SJCRH30 (cell line): ENCODE results near the gene C3orf22. TPM values are rescaled to one million over a fixed set of nuclear protein-coding genes. Genes with fewer than 3 reads are reported as not detected.
"Not testable (repeated sequence)": the region's sequence is repeated elsewhere in the genome, so short reads cannot be mapped to it uniquely, and the experiment has no call there.

Experiments
- DNase-seq, 2 experiments: peaks; one replicate each; pipeline ENCODE4 v3.0.0-alpha.2; 2015 to 2020
- H3K27ac ChIP-seq: fragments of 250-450 bp; sonication (Bioruptor Pico); 2 replicates; pipeline ENCODE4 v1.5.1; 2020; ENCODE audit warnings: mild to moderate bottlenecking, moderate library complexity
- H3K27me3 ChIP-seq: fragments of 250-450 bp; sonication (Bioruptor Pico); 2 replicates; pipeline ENCODE4 v1.5.1; 2020; ENCODE audit warnings: mild to moderate bottlenecking, moderate library complexity
- H3K36me3 ChIP-seq: fragments of 250-450 bp; sonication (Bioruptor Pico); 2 replicates; pipeline ENCODE4 v1.5.1; 2020; ENCODE audit warnings: mild to moderate bottlenecking, moderate library complexity
- H3K4me1 ChIP-seq: fragments of 250-450 bp; sonication (Bioruptor Pico); 2 replicates; pipeline ENCODE4 v1.5.1; 2020; ENCODE audit warnings: mild to moderate bottlenecking, moderate library complexity
- H3K4me3 ChIP-seq: fragments of 250-450 bp; sonication (Bioruptor Pico); 2 replicates; pipeline ENCODE4 v1.5.1; 2020; ENCODE audit warnings: mild to moderate bottlenecking, moderate library complexity
- H3K9me3 ChIP-seq: fragments of 250-450 bp; sonication (Bioruptor Pico); replicated peaks from 2 replicates; pipeline ENCODE4 v1.5.1; 2020; ENCODE audit warnings: mild to moderate bottlenecking, moderate library complexity
- total RNA-seq: library from RNA; depleted of rRNA; stranded (reverse); fragments of >200 nt; shearing (Covaris generic); gene quantifications from 2 replicates; pipeline ENCODE4 v1.2.3, GENCODE V29; 2014; rRNA removed

Gene C3orf22
- total RNA-seq, result not detected in 2 replicates

- H3K9me3 ChIP-seq, result no peaks in the 10 kb centered on the region
- no peak for DNase-seq
- H3K36me3 ChIP-seq, result no peaks in the 10 kb centered on the region
- H3K4me3 ChIP-seq, result no peak within 1 kb of the TSS
- H3K4me1 ChIP-seq, result no peaks in the 10 kb centered on the region
- H3K27me3 ChIP-seq, result no peaks in the 10 kb centered on the region; the same call in 1 of the 2 replicates
- H3K27ac ChIP-seq, result no peak within 1 kb of the TSS
Measured at GRCh38 chr3:126558336-126559071, at the start of gene C3orf22. C3orf22 (minus strand) TSS chr3:126558932; CDS start chr3:126553390, 5,542 bp downstream.

DNA sequence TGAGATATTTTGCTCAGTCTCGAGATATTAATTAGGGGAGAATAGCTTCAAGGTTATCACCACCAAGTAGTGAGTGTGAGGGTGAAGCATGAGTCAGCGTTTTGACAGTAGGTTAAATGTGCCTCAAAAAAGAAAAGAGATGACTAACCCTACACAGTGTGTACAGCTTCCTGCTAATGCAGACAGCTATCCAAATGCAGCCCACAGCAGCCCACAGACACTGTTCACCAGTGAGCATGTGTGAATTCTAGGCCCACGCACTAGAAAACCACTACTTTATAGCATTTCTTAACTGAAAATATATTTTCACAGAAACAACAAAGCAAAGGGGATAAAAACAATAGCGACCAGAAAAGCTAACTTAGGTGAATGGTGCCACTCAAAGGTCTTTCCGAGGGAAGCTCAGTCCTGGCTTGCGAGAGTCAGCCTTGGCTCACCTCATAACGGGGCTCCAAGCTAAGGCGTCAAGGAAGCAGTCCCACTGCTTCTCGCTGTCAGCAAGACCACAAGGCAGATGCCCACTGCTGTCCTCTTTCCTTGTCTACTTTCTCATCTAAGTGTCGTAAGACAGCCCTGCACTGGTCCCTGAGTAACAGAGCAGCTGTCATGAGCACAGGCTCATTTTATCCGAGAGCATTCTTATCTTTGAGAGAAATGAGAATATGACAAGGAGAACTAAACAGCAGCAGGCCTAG lies 48.6 kb upstream of the C3orf22 start:
- H3K9me3 ChIP-seq, result no peaks in the 10 kb centered on the region
- H3K36me3 ChIP-seq, result no peaks in the 10 kb centered on the region
- no peak for DNase-seq
- H3K27me3 ChIP-seq, result no peaks in the 10 kb centered on the region
- no peak overlapping the region for H3K27ac ChIP-seq
- H3K4me1 ChIP-seq, result no peaks in the 10 kb centered on the region
- H3K4me3 ChIP-seq, result no peak overlapping the region

DNA sequence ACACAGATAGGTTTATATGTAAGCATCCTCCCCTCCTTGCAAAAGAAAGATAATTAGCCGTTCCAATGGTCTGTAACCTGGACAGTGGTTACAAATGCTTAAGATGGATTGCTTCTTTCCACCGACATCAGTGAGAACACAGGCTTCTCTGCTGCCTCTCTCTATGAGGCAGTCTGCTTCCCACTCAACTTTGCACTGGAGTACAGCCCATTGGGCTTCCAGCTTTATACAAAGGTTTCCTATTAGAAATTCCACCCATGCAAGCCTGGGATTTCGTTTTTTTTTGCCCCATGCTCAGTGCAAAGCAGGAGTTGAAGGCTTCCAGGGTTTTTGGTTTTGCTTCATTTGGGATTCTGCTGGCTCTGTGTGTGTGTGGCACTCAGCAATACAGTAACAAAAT lies 47.3 kb upstream of the C3orf22 start:
- no peak for DNase-seq
- Histone ChIP-seq H3K4me3 (no peak overlapping the region), H3K27ac (no peak overlapping the region), H3K9me3 (no peaks in the 10 kb centered on the region), H3K36me3 (no peaks in the 10 kb centered on the region), H3K4me1 (no peaks in the 10 kb centered on the region), H3K27me3 (no peaks in the 10 kb centered on the region)

DNA sequence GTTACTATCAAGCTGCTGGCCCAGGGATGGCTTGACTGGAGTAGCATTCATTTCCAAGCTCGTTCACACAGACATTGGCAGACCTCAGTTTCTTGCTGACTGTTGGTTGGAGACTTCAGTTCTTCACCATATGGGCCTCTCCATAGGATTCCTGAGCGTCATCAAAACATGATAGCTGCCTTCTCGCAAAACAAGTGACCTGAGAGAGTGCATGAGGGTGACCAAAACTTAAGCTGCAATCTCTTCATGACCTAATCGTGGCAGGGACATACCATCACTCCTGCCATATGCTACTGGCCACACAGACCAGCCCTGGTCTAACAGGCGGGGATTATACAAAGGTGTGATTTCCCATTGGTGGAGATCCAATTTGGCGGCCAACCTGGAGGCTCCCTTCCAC lies 46.0 kb upstream of the C3orf22 start:
- no peaks in the 10 kb centered on the region for H3K9me3 ChIP-seq
- H3K36me3 ChIP-seq, result no peaks in the 10 kb centered on the region
- no peaks in the 10 kb centered on the region for H3K27me3 ChIP-seq
- H3K4me3 ChIP-seq, result no peak overlapping the region
- no peak for DNase-seq
- no peak overlapping the region for H3K27ac ChIP-seq
- no peaks in the 10 kb centered on the region for H3K4me1 ChIP-seq

GRCh38 chr3:126599101-126599500 lies 40.4 kb upstream of the C3orf22 start:
- H3K27ac ChIP-seq, result no peak overlapping the region
- no peak for DNase-seq
- H3K27me3 ChIP-seq, result no peaks in the 10 kb centered on the region
- no peaks in the 10 kb centered on the region for H3K36me3 ChIP-seq
- no peaks in the 10 kb centered on the region for H3K4me1 ChIP-seq
- no peak overlapping the region for H3K4me3 ChIP-seq
- H3K9me3 ChIP-seq, result no peaks in the 10 kb centered on the region

DNA sequence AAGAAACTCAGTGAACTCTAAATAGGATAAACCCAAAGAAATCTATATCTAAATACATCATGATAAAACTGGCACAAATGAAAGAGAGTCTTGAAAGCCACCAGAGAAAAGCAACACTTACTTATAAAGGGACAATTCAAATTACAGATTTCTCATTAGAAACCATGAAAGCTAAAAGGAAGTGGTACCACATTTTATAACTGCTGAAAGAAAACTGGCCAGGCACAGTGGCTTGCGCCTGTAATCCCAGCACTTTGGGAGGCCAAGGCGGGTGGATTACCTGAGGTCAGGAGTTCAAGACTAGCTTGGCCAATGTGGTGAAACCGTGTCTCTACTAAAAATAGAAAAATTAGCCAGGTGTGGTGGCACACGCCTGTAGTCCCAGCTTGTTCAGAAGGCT lies 36.7 kb upstream of the C3orf22 start:
- not testable (repeated sequence) for H3K4me1 ChIP-seq, H3K36me3 ChIP-seq, H3K27me3 ChIP-seq, H3K4me3 ChIP-seq, H3K9me3 ChIP-seq, DNase-seq, H3K27ac ChIP-seq

DNA sequence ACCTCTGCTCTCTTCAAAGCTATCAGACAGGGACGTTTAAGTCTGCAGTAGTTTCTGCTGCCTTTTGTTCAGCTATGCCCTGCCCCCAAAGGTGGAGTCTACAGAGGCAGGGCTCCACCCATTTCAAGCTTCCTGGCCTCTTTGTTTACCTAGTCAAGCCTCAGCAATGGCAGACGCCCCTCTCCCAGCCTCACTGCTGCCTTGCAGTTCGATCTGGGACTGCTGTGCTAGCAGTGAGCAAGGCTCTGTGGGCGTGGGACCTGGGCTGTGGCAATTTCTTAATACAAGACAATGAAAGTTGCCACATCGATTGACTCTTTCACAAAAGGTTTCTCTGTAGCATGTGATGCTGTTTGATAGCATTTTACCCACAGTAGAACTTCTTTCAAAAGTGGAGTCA lies 32.8 kb upstream of the C3orf22 start:
- not testable (repeated sequence) for DNase-seq, H3K27ac ChIP-seq, H3K36me3 ChIP-seq, H3K9me3 ChIP-seq, H3K27me3 ChIP-seq, H3K4me3 ChIP-seq, H3K4me1 ChIP-seq

DNA sequence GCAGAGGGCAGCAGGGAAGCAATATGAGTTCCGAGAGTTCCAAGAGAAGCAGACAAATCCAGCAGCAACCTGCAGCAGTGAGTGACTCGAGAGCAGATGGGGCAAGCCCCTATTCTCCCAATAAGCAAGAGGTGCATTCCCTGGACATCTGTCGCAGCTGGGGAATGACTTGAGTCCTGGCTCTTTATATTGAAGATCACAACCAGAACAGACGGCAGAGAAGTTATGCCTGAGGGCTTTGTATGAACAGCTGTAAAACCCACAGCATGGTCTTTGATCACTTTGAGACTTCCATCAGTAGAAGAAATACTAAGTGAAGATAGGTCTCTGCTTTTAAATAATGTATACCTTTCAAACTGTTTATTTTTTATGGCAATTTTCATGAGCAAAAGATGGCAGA lies 23.6 kb upstream of the C3orf22 start:
- H3K4me3 ChIP-seq, result no peak overlapping the region
- H3K36me3 ChIP-seq, result no peaks in the 10 kb centered on the region
- no peaks in the 10 kb centered on the region for H3K27me3 ChIP-seq
- no peaks in the 10 kb centered on the region for H3K9me3 ChIP-seq
- no peak overlapping the region for H3K27ac ChIP-seq
- H3K4me1 ChIP-seq, result no peaks in the 10 kb centered on the region
- DNase-seq, result peak in 1 of 2 experiments; percentile 51

DNA sequence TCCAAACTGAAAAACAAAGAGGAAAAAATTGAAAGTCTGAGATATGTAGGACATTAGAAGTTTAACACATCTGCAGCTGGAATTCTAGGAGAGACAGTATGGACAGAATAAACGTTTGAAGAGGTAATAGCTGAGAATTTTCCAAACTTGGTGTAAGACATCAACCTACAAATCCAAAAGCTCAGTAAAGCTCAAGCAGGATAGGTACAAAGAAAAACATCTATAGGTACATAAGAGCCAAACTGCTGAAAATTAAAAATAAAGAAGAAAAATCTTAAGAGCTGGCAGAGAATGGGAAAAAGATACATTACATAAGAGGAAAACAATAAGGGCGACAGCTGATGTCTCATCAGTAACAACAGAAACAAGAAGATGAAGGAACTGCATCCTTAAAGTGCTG lies 22.8 kb upstream of the C3orf22 start:
- Histone ChIP-seq H3K4me3 (no peak overlapping the region), H3K36me3 (no peaks in the 10 kb centered on the region), H3K27ac (no peak overlapping the region), H3K4me1 (no peaks in the 10 kb centered on the region), H3K9me3 (no peaks in the 10 kb centered on the region), H3K27me3 (no peaks in the 10 kb centered on the region)
- DNase-seq, result no peak

GRCh38 chr3:126580746-126581145 lies 22.0 kb upstream of the C3orf22 start:
- Histone ChIP-seq H3K27ac (no peak overlapping the region), H3K4me1 (no peaks in the 10 kb centered on the region), H3K9me3 (no peaks in the 10 kb centered on the region), H3K4me3 (no peak overlapping the region), H3K36me3 (no peaks in the 10 kb centered on the region), H3K27me3 (no peaks in the 10 kb centered on the region; the same call in 1 of the 2 replicates)
- DNase-seq, result no peak

GRCh38 chr3:126578702-126579101 lies 20.0 kb upstream of the C3orf22 start:
- Histone ChIP-seq H3K27me3 (peaks cover 7% of the 10 kb centered on the region), H3K4me1 (no peaks in the 10 kb centered on the region), H3K9me3 (no peaks in the 10 kb centered on the region), H3K27ac (no peak overlapping the region), H3K36me3 (no peaks in the 10 kb centered on the region), H3K4me3 (no peak overlapping the region)
- no peak for DNase-seq

- peaks cover 19% of the 10 kb centered on the region for H3K27me3 ChIP-seq
- no peaks in the 10 kb centered on the region for H3K4me1 ChIP-seq
- H3K36me3 ChIP-seq, result no peaks in the 10 kb centered on the region
- H3K9me3 ChIP-seq, result no peaks in the 10 kb centered on the region
- no peak overlapping the region for H3K4me3 ChIP-seq
- DNase-seq, result no peak
- H3K27ac ChIP-seq, result no peak overlapping the region
Measured at GRCh38 chr3:126577261-126577660, 18.5 kb upstream of the C3orf22 start.

DNA sequence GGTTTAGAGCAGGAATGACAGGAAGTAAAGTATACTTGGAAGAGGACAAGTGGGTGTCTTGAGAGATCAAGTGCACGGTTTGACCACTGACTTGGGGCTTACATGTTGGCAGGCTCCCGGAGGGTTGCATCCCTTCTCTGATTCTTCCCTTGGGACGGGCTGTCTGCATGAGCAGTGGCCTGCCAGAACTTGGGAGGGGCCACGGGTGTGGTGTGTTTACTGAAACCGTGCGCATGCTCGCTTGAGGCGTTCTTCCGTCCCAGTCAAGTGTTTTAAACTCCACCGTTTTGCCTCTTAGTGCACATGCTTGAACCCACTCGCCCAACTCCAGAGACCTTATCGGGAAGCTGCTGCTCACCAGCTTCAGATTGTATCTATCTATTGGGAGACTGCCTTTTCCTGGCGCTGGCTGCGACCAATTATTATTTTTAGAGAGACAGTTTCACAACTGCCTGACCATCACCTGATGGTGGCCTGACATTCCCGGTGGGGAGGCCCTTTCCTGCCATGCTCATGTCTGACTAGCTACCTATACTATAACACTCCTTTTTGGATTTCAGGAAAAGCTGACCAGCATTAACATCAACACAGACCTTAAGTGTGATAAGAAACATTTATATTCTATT lies 14.9 kb upstream of the C3orf22 start:
- H3K4me3 ChIP-seq, result no peak overlapping the region
- H3K9me3 ChIP-seq, result no peaks in the 10 kb centered on the region
- H3K27me3 ChIP-seq, result peaks cover 25% of the 10 kb centered on the region
- H3K27ac ChIP-seq, result no peak overlapping the region
- DNase-seq, result peak in 1 of 2 experiments; percentile 13
- H3K4me1 ChIP-seq, result no peaks in the 10 kb centered on the region
- no peaks in the 10 kb centered on the region for H3K36me3 ChIP-seq

DNA sequence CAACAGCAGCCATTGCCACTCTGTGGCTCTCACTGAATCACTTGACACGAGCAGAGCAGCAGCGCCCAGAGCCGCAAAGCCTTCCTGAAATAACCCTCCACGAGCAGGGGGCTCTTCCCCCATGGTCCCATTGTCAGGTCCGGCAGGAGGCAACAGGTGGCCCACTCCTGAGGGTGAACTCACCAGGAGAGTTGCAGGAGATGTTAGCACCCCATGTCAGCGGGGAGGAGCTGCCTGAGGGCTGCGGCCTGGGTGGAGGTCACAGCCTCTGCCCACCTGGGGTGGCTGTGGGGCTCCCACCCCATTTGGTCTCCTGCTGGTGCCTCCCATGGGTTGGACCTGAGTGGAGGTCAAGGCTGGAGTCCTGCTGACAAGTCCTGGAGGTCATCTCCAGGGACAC lies 12.3 kb upstream of the C3orf22 start:
- no peak for DNase-seq
- H3K9me3 ChIP-seq, result no peaks in the 10 kb centered on the region
- no peaks in the 10 kb centered on the region for H3K36me3 ChIP-seq
- no peak overlapping the region for H3K4me3 ChIP-seq
- H3K4me1 ChIP-seq, result no peaks in the 10 kb centered on the region
- H3K27me3 ChIP-seq, result peaks cover 25% of the 10 kb centered on the region
- no peak overlapping the region for H3K27ac ChIP-seq

DNA sequence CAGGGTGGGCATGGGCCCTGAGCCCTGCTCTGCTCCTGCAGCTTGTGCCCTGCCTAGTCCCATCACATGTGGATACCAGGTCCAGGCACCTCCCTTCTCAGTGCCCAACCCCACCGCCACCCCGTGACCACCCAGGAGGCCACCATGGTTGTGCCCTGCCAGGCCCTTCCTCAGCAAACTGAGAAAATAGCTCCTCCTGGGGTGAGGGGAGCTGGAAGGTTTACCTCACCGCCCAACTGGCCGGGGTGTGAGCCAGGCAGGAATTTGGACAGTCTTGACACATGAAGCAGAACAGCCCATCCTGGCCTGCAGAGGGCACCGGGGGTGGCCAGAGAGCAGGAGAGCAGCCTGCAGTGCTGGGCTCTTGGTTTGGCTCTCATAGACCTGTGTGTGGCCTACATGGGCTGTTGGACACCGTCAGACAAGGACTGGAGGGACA lies 11.4 kb upstream of the C3orf22 start:
- no peaks in the 10 kb centered on the region for H3K36me3 ChIP-seq
- DNase-seq, result no peak
- no peak overlapping the region for H3K27ac ChIP-seq
- H3K27me3 ChIP-seq, result peaks cover 25% of the 10 kb centered on the region
- H3K9me3 ChIP-seq, result no peaks in the 10 kb centered on the region
- H3K4me1 ChIP-seq, result no peaks in the 10 kb centered on the region
- no peak overlapping the region for H3K4me3 ChIP-seq
